WTC11 (cell line): ENCODE measurements around the gene NR1D1. TPM values are rescaled to one million over a fixed set of nuclear protein-coding genes. Genes with fewer than 3 reads are reported as not detected.

ENCODE experiments used
- ATAC-seq: fragments of 200-7000 bp; cut with Tn5 transposase; 2 replicates; pipeline ENCODE4 v1.10.0; 2021; ENCODE audit warnings: mild to moderate bottlenecking, moderate library complexity
- CTCF ChIA-PET: fragments of 300-600 bp; sonication (Branson Sonifier 250); formaldehyde crosslinking; loops from one replicate; lab custom pipeline; 2021; ENCODE audit warnings: antibody characterized with exemption; lab: Charles Lee
- POLR2A ChIA-PET: fragments of 350-600 bp; sonication (Branson Sonifier 250); formaldehyde crosslinking; loops from one replicate; lab custom pipeline; 2021; ENCODE audit warnings: antibody characterized with exemption; lab: Charles Lee
- DNase-seq: peaks from one replicate; pipeline ENCODE4 v3.0.0; 2021; ENCODE audit warnings: low spot score
- H3K27ac Mint-ChIP-seq: 2 replicates; pipeline ENCODE4 v1.8.0; 2021; ENCODE audit warnings: mixed read lengths
- H3K27me3 Mint-ChIP-seq: 2 replicates; pipeline ENCODE4 v1.8.0; 2021; ENCODE audit warnings: low read depth, mild to moderate bottlenecking, moderate library complexity, mixed read lengths
- H3K36me3 Mint-ChIP-seq: 2 replicates; pipeline ENCODE4 v1.8.0; 2021; ENCODE audit warnings: mixed read lengths
- H3K4me1 Mint-ChIP-seq: 2 replicates; pipeline ENCODE4 v1.8.0; 2022; ENCODE audit warnings: mixed read lengths
- H3K4me3 Mint-ChIP-seq: 2 replicates; pipeline ENCODE4 v1.8.0; 2021; ENCODE audit warnings: mild to moderate bottlenecking, moderate library complexity, mixed read lengths
- H3K9me3 Mint-ChIP-seq: 2 replicates; pipeline ENCODE4 v1.8.0; 2021; ENCODE audit warnings: mixed read lengths
- ELF4 ChIP-seq: sonication (generic); formaldehyde crosslinking; IDR thresholded peaks from 2 replicates; pipeline ENCODE4 v1.8.1; 2022; ENCODE audit warnings: low read depth, mild to moderate bottlenecking, moderate library complexity, missing genetic modification reagents
- ESRRA ChIP-seq: sonication (generic); formaldehyde crosslinking; IDR thresholded peaks from 2 replicates; pipeline ENCODE4 v1.8.1; 2022; ENCODE audit warnings: mild to moderate bottlenecking, missing genetic modification reagents, borderline replicate concordance
- FOXJ3 ChIP-seq: sonication (generic); formaldehyde crosslinking; IDR thresholded peaks from 2 replicates; pipeline ENCODE4 v1.9.0; 2021; ENCODE audit warnings: missing genetic modification reagents, mild to moderate bottlenecking, borderline replicate concordance
- FOXP1 ChIP-seq: sonication (generic); formaldehyde crosslinking; IDR thresholded peaks from 2 replicates; pipeline ENCODE4 v1.8.0; 2022; ENCODE audit warnings: missing genetic modification reagents, mild to moderate bottlenecking, moderate library complexity, borderline replicate concordance
- GTF2I ChIP-seq: fragments of 250-450 bp; sonication (Bioruptor Pico); conservative IDR thresholded peaks from 2 replicates; pipeline ENCODE4 v1.4.0; 2021; ENCODE audit warnings: mild to moderate bottlenecking
- IRF2 ChIP-seq: sonication (generic); formaldehyde crosslinking; IDR thresholded peaks from 2 replicates; pipeline ENCODE4 v1.8.0; 2022; ENCODE audit warnings: low read depth, missing genetic modification reagents, borderline replicate concordance
- KAT7 ChIP-seq: sonication (generic); formaldehyde crosslinking; IDR thresholded peaks from 2 replicates; pipeline ENCODE4 v1.8.1; 2023; ENCODE audit warnings: missing genetic modification reagents, mild to moderate bottlenecking, borderline replicate concordance
- MXD4 ChIP-seq: fragments of 250-450 bp; sonication (Bioruptor Pico); IDR thresholded peaks from 2 replicates; pipeline ENCODE4 v1.8.0; 2021; ENCODE audit warnings: mild to moderate bottlenecking, moderate library complexity, borderline replicate concordance
- NFATC4 ChIP-seq: fragments of 250-450 bp; sonication (Bioruptor Pico); IDR thresholded peaks from 2 replicates; pipeline ENCODE4 v1.9.0; 2021; ENCODE audit warnings: mild to moderate bottlenecking
- NR1H2 ChIP-seq: sonication (generic); formaldehyde crosslinking; IDR thresholded peaks from 2 replicates; pipeline ENCODE4 v1.9.0; 2021; ENCODE audit warnings: mild to moderate bottlenecking, moderate library complexity, missing genetic modification reagents
- RELA ChIP-seq: sonication (generic); formaldehyde crosslinking; IDR thresholded peaks from 2 replicates; pipeline ENCODE4 v1.8.1; 2022; ENCODE audit warnings: missing genetic modification reagents, mild to moderate bottlenecking, borderline replicate concordance
- ZBTB21 ChIP-seq: sonication (generic); formaldehyde crosslinking; IDR thresholded peaks from 2 replicates; pipeline ENCODE4 v1.8.1; 2023; ENCODE audit warnings: mild to moderate bottlenecking, missing genetic modification reagents, borderline replicate concordance
- ZNF263 ChIP-seq: sonication (generic); formaldehyde crosslinking; IDR thresholded peaks from 2 replicates; pipeline ENCODE4 v1.8.1; 2022; ENCODE audit warnings: low read depth, mild to moderate bottlenecking, moderate library complexity, missing genetic modification reagents
- ZNF317 ChIP-seq: sonication (generic); formaldehyde crosslinking; IDR thresholded peaks from 2 replicates; pipeline ENCODE4 v1.8.1; 2023; ENCODE audit warnings: low read depth, mild to moderate bottlenecking, moderate library complexity, missing genetic modification reagents, borderline replicate concordance
- ZNF416 ChIP-seq: fragments of 250-450 bp; sonication (Bioruptor Pico); IDR thresholded peaks from 2 replicates; pipeline ENCODE4 v1.9.0; 2021; ENCODE audit warnings: mild to moderate bottlenecking, inconsistent platforms
- ZNF512 ChIP-seq: sonication (generic); formaldehyde crosslinking; IDR thresholded peaks from 2 replicates; pipeline ENCODE4 v1.8.1; 2022; ENCODE audit warnings: missing genetic modification reagents, borderline replicate concordance
- ZNF671 ChIP-seq: fragments of 250-450 bp; sonication (Bioruptor Pico); IDR thresholded peaks from 2 replicates; pipeline ENCODE4 v1.8.0; 2021; ENCODE audit warnings: mild to moderate bottlenecking
- total RNA-seq: library from RNA; stranded (reverse); gene quantifications from 3 replicates; pipeline ENCODE4 v1.2.3, GENCODE V29; 2021
- TF ChIP-seq, protein P1 (sequence below): fragments of 250-450 bp; sonication (Bioruptor Pico); conservative IDR thresholded peaks from 2 replicates; pipeline ENCODE4 v1.9.0; 2021; ENCODE audit warnings: mild to moderate bottlenecking
- TF ChIP-seq, protein P2 (sequence below): fragments of 200-600 bp; IDR thresholded peaks from 2 replicates; pipeline ENCODE4 v1.8.0; 2022; ENCODE audit warnings: antibody characterized with exemption
- TF ChIP-seq, protein P3 (sequence below): sonication (generic); formaldehyde crosslinking; IDR thresholded peaks from 2 replicates; pipeline ENCODE4 v1.8.1; 2023; ENCODE audit warnings: mild to moderate bottlenecking, missing genetic modification reagents, borderline replicate concordance
- TF ChIP-seq, protein P4 (sequence below): sonication (generic); formaldehyde crosslinking; IDR thresholded peaks from 2 replicates; pipeline ENCODE4 v1.8.0; 2023; ENCODE audit warnings: missing genetic modification reagents, mild to moderate bottlenecking, borderline replicate concordance

The NR1D1 gene
- total RNA-seq, 1 experiment from 2014 or later = 5.6 TPM

DNA sequence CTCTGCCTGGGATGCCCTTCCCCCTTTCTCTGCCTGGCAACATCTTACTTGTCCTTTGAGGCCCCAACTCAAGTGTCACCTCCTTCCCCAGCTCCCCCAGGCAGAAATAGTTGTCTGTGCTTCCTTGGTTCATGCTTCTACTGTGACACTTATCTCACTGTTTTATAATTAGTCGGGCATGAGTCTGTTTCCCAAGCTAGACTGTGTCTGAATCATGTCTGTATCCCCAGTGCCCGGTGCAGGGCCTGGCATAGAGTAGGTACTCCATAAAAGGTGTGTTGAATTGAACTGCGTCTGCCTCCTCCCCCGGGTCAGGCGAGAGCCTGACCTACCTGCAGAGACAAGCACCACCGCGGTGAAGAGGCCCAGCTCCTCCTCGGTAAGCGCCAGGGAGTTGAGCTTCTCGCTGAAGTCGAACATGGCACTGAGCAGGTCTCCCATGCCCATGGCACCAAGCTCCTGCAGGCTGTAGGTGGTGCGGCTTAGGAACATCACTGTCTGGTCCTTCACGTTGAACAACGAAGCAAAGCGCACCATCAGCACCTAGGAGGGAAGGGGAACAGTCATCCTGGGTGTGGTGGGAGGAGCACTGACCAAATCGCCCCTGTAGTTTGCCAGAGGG lies 6.7 kb downstream of the NR1D1 start:
- H3K9me3 Mint-ChIP-seq = no peaks in the 10 kb centered on the region
- H3K36me3 Mint-ChIP-seq = peaks cover 29% of the 10 kb centered on the region
- no peak overlapping the region for H3K27ac Mint-ChIP-seq
- peaks cover 6% of the 10 kb centered on the region for H3K27me3 Mint-ChIP-seq
- no peak for DNase-seq
- no peak for ATAC-seq
- POLR2A ChIA-PET = interaction anchor here (0.8 to 1.1 kb wide), 2 partner anchors 30 to 137 kb away, joined by 3 read pairs; no protein-coding TSS in a partner anchor
- TF ChIP-seq IRF2 (CRISPR knock-in tag) (no peak), ZNF416 (CRISPR knock-in tag) (no peak), RELA (CRISPR knock-in tag) (no peak), NR1H2 (no peak), ELF4 (no peak), ZNF263 (CRISPR knock-in tag) (no peak), ZNF671 (CRISPR knock-in tag) (no peak), KAT7 (no peak), ZNF317 (no peak), ZNF512 (no peak)
- TF ChIP-seq, protein P1, sequence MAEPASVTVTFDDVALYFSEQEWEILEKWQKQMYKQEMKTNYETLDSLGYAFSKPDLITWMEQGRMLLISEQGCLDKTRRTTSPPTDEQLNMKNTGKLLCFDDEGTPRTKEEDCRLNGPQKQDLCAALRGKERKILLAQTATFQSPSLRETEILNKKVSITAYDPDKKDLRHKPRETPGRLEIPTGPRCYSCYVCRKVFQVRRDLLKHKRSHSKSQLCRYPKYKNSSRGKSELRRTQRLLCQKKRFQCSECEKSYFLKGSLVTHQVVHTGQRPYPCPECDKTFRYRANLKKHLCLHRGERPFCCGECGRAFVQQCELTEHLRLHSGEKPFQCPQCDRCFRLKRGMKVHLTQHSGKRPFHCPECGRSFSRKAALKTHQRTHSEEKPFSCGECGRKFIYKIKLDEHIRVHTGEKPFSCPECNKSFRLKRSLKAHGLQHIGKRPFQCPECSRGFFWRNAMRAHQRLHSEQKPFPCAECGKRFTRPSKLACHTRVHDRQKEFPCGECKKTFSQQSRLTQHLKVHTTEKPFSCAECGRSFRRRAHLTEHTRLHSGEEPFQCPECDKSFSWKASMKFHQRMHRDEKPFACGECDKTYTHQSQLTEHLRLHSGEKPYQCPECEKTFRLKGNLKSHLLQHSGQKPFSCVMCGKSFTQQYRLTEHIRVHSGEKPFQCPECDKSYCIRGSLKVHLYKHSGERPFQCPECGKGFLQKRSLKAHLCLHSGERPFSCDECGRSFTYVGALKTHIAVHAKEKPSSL (CRISPR knock-in tag) = no peak
- TF ChIP-seq, protein P2, sequence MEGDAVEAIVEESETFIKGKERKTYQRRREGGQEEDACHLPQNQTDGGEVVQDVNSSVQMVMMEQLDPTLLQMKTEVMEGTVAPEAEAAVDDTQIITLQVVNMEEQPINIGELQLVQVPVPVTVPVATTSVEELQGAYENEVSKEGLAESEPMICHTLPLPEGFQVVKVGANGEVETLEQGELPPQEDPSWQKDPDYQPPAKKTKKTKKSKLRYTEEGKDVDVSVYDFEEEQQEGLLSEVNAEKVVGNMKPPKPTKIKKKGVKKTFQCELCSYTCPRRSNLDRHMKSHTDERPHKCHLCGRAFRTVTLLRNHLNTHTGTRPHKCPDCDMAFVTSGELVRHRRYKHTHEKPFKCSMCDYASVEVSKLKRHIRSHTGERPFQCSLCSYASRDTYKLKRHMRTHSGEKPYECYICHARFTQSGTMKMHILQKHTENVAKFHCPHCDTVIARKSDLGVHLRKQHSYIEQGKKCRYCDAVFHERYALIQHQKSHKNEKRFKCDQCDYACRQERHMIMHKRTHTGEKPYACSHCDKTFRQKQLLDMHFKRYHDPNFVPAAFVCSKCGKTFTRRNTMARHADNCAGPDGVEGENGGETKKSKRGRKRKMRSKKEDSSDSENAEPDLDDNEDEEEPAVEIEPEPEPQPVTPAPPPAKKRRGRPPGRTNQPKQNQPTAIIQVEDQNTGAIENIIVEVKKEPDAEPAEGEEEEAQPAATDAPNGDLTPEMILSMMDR = no peak
- TF ChIP-seq, protein P3, sequence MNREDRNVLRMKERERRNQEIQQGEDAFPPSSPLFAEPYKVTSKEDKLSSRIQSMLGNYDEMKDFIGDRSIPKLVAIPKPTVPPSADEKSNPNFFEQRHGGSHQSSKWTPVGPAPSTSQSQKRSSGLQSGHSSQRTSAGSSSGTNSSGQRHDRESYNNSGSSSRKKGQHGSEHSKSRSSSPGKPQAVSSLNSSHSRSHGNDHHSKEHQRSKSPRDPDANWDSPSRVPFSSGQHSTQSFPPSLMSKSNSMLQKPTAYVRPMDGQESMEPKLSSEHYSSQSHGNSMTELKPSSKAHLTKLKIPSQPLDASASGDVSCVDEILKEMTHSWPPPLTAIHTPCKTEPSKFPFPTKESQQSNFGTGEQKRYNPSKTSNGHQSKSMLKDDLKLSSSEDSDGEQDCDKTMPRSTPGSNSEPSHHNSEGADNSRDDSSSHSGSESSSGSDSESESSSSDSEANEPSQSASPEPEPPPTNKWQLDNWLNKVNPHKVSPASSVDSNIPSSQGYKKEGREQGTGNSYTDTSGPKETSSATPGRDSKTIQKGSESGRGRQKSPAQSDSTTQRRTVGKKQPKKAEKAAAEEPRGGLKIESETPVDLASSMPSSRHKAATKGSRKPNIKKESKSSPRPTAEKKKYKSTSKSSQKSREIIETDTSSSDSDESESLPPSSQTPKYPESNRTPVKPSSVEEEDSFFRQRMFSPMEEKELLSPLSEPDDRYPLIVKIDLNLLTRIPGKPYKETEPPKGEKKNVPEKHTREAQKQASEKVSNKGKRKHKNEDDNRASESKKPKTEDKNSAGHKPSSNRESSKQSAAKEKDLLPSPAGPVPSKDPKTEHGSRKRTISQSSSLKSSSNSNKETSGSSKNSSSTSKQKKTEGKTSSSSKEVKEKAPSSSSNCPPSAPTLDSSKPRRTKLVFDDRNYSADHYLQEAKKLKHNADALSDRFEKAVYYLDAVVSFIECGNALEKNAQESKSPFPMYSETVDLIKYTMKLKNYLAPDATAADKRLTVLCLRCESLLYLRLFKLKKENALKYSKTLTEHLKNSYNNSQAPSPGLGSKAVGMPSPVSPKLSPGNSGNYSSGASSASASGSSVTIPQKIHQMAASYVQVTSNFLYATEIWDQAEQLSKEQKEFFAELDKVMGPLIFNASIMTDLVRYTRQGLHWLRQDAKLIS (CRISPR knock-in tag) = no peak
- TF ChIP-seq, all 79 proteins: peak for 0
- H3K4me1 Mint-ChIP-seq = peaks cover 32% of the 10 kb centered on the region
- CTCF ChIA-PET = interaction anchor here (1.4 to 3.3 kb wide), 4 partner anchors 18 to 80 kb away, joined by 6 to 15 read pairs (median 8); no protein-coding TSS in a partner anchor
- no peak overlapping the region for H3K4me3 Mint-ChIP-seq

DNA sequence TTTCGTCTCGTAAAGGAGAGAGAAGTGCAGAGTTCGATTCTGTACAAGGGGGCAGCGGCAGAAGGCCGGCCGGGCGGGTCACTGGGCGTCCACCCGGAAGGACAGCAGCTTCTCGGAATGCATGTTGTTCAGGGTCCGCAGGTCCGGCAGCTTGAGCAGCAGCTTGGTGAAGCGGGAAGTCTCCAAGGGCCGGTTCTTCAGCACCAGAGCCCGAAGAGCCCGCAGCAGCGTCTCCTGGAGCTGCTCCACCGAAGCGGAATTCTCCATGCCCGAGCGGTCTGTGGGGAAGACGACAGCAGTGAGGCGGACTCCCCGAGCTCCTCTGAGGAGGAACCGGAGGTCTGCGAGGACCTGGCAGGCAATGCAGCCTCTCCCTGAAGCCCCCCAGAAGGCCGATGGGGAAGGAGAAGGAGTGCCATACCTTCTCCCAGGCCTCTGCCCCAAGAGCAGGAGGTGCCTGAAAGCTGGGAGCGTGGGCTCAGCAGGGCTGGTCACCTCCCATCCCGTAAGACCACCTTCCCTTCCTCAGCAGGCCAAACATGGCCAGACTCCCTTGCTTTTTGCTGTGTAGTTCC lies 7.3 kb downstream of the NR1D1 start:
- POLR2A ChIA-PET = interaction anchor here (1.1 to 1.5 kb wide), 2 partner anchors 8 to 31 kb away, joined by 3 read pairs; no protein-coding TSS in a partner anchor
- no peaks in the 10 kb centered on the region for H3K9me3 Mint-ChIP-seq
- H3K27me3 Mint-ChIP-seq = peaks cover under 1% of the 10 kb centered on the region
- H3K27ac Mint-ChIP-seq = no peak overlapping the region
- H3K4me3 Mint-ChIP-seq = no peak overlapping the region
- H3K4me1 Mint-ChIP-seq = peaks cover 28% of the 10 kb centered on the region
- CTCF ChIA-PET = interaction anchor here (0.5 to 3.3 kb wide), 6 partner anchors 18 to 142 kb away, joined by 3 to 15 read pairs (median 6); no protein-coding TSS in a partner anchor
- DNase-seq (no peak), ATAC-seq (no peak)
- H3K36me3 Mint-ChIP-seq = peaks cover 29% of the 10 kb centered on the region
- TF ChIP-seq ZBTB21 (CRISPR knock-in tag) (no peak), FOXJ3 (CRISPR knock-in tag) (no peak), ELF4 (no peak), MXD4 (CRISPR knock-in tag) (no peak), GTF2I (no peak), NFATC4 (CRISPR knock-in tag) (no peak), FOXP1 (CRISPR knock-in tag) (no peak), ESRRA (no peak)
- TF ChIP-seq, protein P4, sequence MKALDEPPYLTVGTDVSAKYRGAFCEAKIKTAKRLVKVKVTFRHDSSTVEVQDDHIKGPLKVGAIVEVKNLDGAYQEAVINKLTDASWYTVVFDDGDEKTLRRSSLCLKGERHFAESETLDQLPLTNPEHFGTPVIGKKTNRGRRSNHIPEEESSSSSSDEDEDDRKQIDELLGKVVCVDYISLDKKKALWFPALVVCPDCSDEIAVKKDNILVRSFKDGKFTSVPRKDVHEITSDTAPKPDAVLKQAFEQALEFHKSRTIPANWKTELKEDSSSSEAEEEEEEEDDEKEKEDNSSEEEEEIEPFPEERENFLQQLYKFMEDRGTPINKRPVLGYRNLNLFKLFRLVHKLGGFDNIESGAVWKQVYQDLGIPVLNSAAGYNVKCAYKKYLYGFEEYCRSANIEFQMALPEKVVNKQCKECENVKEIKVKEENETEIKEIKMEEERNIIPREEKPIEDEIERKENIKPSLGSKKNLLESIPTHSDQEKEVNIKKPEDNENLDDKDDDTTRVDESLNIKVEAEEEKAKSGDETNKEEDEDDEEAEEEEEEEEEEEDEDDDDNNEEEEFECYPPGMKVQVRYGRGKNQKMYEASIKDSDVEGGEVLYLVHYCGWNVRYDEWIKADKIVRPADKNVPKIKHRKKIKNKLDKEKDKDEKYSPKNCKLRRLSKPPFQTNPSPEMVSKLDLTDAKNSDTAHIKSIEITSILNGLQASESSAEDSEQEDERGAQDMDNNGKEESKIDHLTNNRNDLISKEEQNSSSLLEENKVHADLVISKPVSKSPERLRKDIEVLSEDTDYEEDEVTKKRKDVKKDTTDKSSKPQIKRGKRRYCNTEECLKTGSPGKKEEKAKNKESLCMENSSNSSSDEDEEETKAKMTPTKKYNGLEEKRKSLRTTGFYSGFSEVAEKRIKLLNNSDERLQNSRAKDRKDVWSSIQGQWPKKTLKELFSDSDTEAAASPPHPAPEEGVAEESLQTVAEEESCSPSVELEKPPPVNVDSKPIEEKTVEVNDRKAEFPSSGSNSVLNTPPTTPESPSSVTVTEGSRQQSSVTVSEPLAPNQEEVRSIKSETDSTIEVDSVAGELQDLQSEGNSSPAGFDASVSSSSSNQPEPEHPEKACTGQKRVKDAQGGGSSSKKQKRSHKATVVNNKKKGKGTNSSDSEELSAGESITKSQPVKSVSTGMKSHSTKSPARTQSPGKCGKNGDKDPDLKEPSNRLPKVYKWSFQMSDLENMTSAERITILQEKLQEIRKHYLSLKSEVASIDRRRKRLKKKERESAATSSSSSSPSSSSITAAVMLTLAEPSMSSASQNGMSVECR (CRISPR knock-in tag) = no peak
